IMR-90 (cell line): Measurements from ENCODE around the gene ABCD1. TPM values are rescaled to one million over a fixed set of nuclear protein-coding genes. Genes with fewer than 3 reads are reported as not detected.

ENCODE experiments used
- ATAC-seq: fragments of 200-7000 bp; cut with Tn5 transposase; 2 replicates; pipeline ENCODE4 v1.9.1; 2020; ENCODE audit warnings: low read depth, mild to moderate bottlenecking, moderate library complexity
- BruUV-seq: library from RNA; stranded (reverse); fragments of 400-500 nt; replicated peaks from 2 replicates; lab custom pipeline; 2021; lab: Mats Ljungman, UMichigan
- CTCF ChIA-PET: fragments of 300-600 bp; formaldehyde crosslinking; extraction: SDS; loops from one replicate; lab custom pipeline; 2021; ENCODE audit warnings: antibody characterized with exemption; lab: Yijun Ruan, JAX
- POLR2A ChIA-PET: fragments of 300-600 bp; sonication (Branson Sonifier 250); formaldehyde crosslinking; loops from one replicate; lab custom pipeline; 2022; ENCODE audit warnings: antibody characterized with exemption; ENCODE audit not compliant: unreplicated experiment; lab: Charles Lee
- DNase-seq: peaks from one replicate; pipeline ENCODE4 v3.0.0; 2013
- H2AFZ ChIP-seq: replicated peaks from 2 replicates; pipeline ENCODE3; 2013; ENCODE audit warnings: low read length, mild to moderate bottlenecking; ENCODE audit not compliant: poor library complexity
- H2AK5ac ChIP-seq: 2 replicates; pipeline ENCODE4 v1.6.1; 2013; ENCODE audit warnings: low read depth, low read length, inconsistent platforms
- H2AK9ac ChIP-seq: replicated peaks from 2 replicates; pipeline ENCODE3; 2013; ENCODE audit warnings: mild to moderate bottlenecking, low read depth, low read length, moderate library complexity; ENCODE audit not compliant: poor library complexity
- H2BK120ac ChIP-seq: 2 replicates; pipeline ENCODE4 v1.6.1; 2013; ENCODE audit warnings: low read depth, low read length, inconsistent platforms
- H2BK15ac ChIP-seq: 3 replicates; pipeline ENCODE4 v1.6.1; 2013; ENCODE audit warnings: low read depth, low read length, inconsistent platforms
- H2BK20ac ChIP-seq: 2 replicates; pipeline ENCODE4 v1.6.1; 2013; ENCODE audit warnings: low read depth, mild to moderate bottlenecking, inconsistent platforms, low read length, moderate library complexity
- H2BK5ac ChIP-seq: 2 replicates; pipeline ENCODE4 v1.6.1; 2013; ENCODE audit warnings: mild to moderate bottlenecking, low read depth, low read length, inconsistent platforms; ENCODE audit not compliant: poor library complexity, severe bottlenecking
- H3K14ac ChIP-seq: replicated peaks from 2 replicates; pipeline ENCODE4 v1.6.1; 2013; ENCODE audit warnings: low read depth, low read length, inconsistent platforms
- H3K18ac ChIP-seq: 2 replicates; pipeline ENCODE4 v1.6.1; 2013; ENCODE audit warnings: low read depth, low read length, control low read depth
- H3K23ac ChIP-seq: 2 replicates; pipeline ENCODE4 v1.6.1; 2013; ENCODE audit warnings: low read depth, low read length, inconsistent platforms
- H3K27ac ChIP-seq: 2 replicates; pipeline ENCODE4 v1.5.1; 2013; ENCODE audit warnings: mild to moderate bottlenecking, control low read depth, low read length; ENCODE audit not compliant: insufficient read depth
- H3K27me3 ChIP-seq: 2 replicates; pipeline ENCODE4 v1.6.1; 2013; ENCODE audit warnings: low read length; ENCODE audit not compliant: control insufficient read depth, insufficient read depth
- H3K36me3 ChIP-seq: 2 replicates; pipeline ENCODE4 v1.6.1; 2013; ENCODE audit warnings: low read length, mixed read lengths; ENCODE audit not compliant: control insufficient read depth, insufficient read depth
- H3K4ac ChIP-seq: 2 replicates; pipeline ENCODE4 v1.6.1; 2013; ENCODE audit warnings: low read depth, low read length, inconsistent platforms
- H3K4me1 ChIP-seq: 2 replicates; pipeline ENCODE4 v1.6.1; 2013; ENCODE audit warnings: low read length, mixed read lengths; ENCODE audit not compliant: control insufficient read depth, insufficient read depth
- H3K4me2 ChIP-seq: 2 replicates; pipeline ENCODE4 v1.6.1; 2013; ENCODE audit warnings: low read depth, mild to moderate bottlenecking, control low read depth, low read length, moderate library complexity
- H3K4me3 ChIP-seq: 2 replicates; pipeline ENCODE4 v1.5.1; 2013; ENCODE audit warnings: low read depth, mild to moderate bottlenecking, control low read depth, low read length, moderate library complexity; ENCODE audit not compliant: insufficient read depth
- H3K56ac ChIP-seq: 2 replicates; pipeline ENCODE4 v1.6.1; 2013; ENCODE audit warnings: low read length, inconsistent platforms; ENCODE audit not compliant: insufficient read depth; ENCODE audit errors: extremely low read depth
- H3K79me1 ChIP-seq, 2 experiments: 2 replicates each; pipeline ENCODE4 v1.6.1; 2013; ENCODE audit warnings: low read length in 2 of 2, inconsistent platforms in 1 of 2, low read depth in 1 of 2
- H3K9ac ChIP-seq: 2 replicates; pipeline ENCODE4 v1.6.1; 2013; ENCODE audit warnings: low read depth, low read length, control low read depth
- H3K9me1 ChIP-seq: 2 replicates; pipeline ENCODE4 v1.6.1; 2013; ENCODE audit warnings: low read length, inconsistent platforms; ENCODE audit not compliant: insufficient read depth
- H3K9me3 ChIP-seq: 2 replicates; pipeline ENCODE4 v1.6.1; 2013; ENCODE audit warnings: low read length; ENCODE audit not compliant: control insufficient read depth, insufficient read depth
- H4K20me1 ChIP-seq: 2 replicates; pipeline ENCODE4 v1.6.1; 2013; ENCODE audit warnings: low read length, inconsistent platforms; ENCODE audit not compliant: insufficient read depth
- H4K5ac ChIP-seq: 2 replicates; pipeline ENCODE4 v1.6.1; 2013; ENCODE audit warnings: mild to moderate bottlenecking, low read depth, low read length, control low read depth
- H4K8ac ChIP-seq, 2 experiments: 2 replicates each; pipeline ENCODE4 v1.6.1; 2013; ENCODE audit warnings: low read depth in 2 of 2, low read length in 2 of 2, control low read depth in 1 of 2, inconsistent platforms in 1 of 2
- H4K91ac ChIP-seq: 2 replicates; pipeline ENCODE4 v1.6.1; 2013; ENCODE audit warnings: low read depth, low read length, inconsistent platforms; ENCODE audit not compliant: insufficient read depth
- BHLHE40 ChIP-seq: fragments of 150-350 bp; IDR thresholded peaks from 2 replicates; pipeline ENCODE4 v1.6.1; 2016; ENCODE audit warnings: mild to moderate bottlenecking, low read depth, low read length
- CEBPB ChIP-seq: IDR thresholded peaks from 2 replicates; pipeline ENCODE4 v1.6.1; 2012; ENCODE audit warnings: low read depth, low read length, improper control_type of control experiment
- CHD1 ChIP-seq: IDR thresholded peaks from 2 replicates; pipeline ENCODE4 v1.6.1; 2012; ENCODE audit warnings: low read depth, low read length, improper control_type of control experiment
- CTCF ChIP-seq: conservative IDR thresholded peaks from 2 replicates; pipeline ENCODE4 v1.5.1; 2012; ENCODE audit warnings: mild to moderate bottlenecking, low read depth, low read length, improper control_type of control experiment
- MAFK ChIP-seq: IDR thresholded peaks from 2 replicates; pipeline ENCODE4 v1.6.1; 2012; ENCODE audit warnings: low read depth, low read length, improper control_type of control experiment
- MAZ ChIP-seq: IDR thresholded peaks from 2 replicates; pipeline ENCODE4 v1.6.1; 2012; ENCODE audit warnings: low read depth, mild to moderate bottlenecking, low read length, improper control_type of control experiment, moderate library complexity, borderline replicate concordance
- MXI1 ChIP-seq: IDR thresholded peaks from 2 replicates; pipeline ENCODE4 v1.6.1; 2012; ENCODE audit warnings: low read depth, mild to moderate bottlenecking, low read length, moderate library complexity, borderline replicate concordance
- RAD21 ChIP-seq: IDR thresholded peaks from 2 replicates; pipeline ENCODE4 v1.6.1; 2012; ENCODE audit warnings: low read length, improper control_type of control experiment
- RCOR1 ChIP-seq: IDR thresholded peaks from 2 replicates; pipeline ENCODE4 v1.6.1; 2012; ENCODE audit warnings: mild to moderate bottlenecking, low read length, improper control_type of control experiment; ENCODE audit not compliant: insufficient replicate concordance
- USF2 ChIP-seq: fragments of 150-350 bp; IDR thresholded peaks from 2 replicates; pipeline ENCODE4 v1.6.1; 2017; ENCODE audit warnings: mild to moderate bottlenecking, antibody characterized with exemption, low read length, low read depth
- WGBS, 2 experiments: methylation state at CpG; one replicate each; pipeline versions ENCODE4 v1.1.5 to v1.1.7; 2013; ENCODE audit warnings: missing lambda C conversion rate in 2 of 2; ENCODE audit not compliant: insufficient read length in 1 of 2; ENCODE audit errors: extremely low coverage in 2 of 2; 5-methylcytosine and 5-hydroxymethylcytosine counted together
- dilution Hi-C: fragments of 300-500 bp; cut with HindIII; formaldehyde crosslinking; loops from one replicate; pipeline ENCODE4 v1.14.3; 2018; ENCODE audit warnings: low sequenced_read_pairs; ENCODE audit not compliant: unreplicated experiment
- in situ Hi-C: fragments of 300-500 bp; cut with MboI; formaldehyde crosslinking; loops from 3 replicates; pipeline ENCODE4 v1.14.3; 2019; ENCODE audit warnings: low sequenced_read_pairs, inconsistent platforms, mixed read lengths
- intact Hi-C: fragments of 100-400 bp; cut with micrococcal nuclease; formaldehyde crosslinking; loops from 2 replicates; pipeline ENCODE4 v1.10.0; 2022
- polyA plus RNA-seq, 3 experiments: library from polyadenylated mRNA; depleted of rRNA; stranded (reverse); fragments of >200 nt; gene quantifications; 2 replicates each; pipeline ENCODE4 v1.2.3, GENCODE V29; 2012; ENCODE audit warnings: low replicate concordance in 1 of 3
- total RNA-seq: library from RNA; depleted of rRNA; stranded (reverse); fragments of >200 nt; gene quantifications from 2 replicates; pipeline ENCODE4 v1.2.3, GENCODE V29; 2012

Gene ABCD1
- total and polyA plus RNA-seq, 2 of the 4 experiments (the other 2 are of a cell fraction), result 4.3 to 7.0 TPM

- peaks cover 4 to 41% of the 10 kb centered on the region in 2 experiments for H3K79me1 ChIP-seq
- no peak overlapping the region for H2BK120ac ChIP-seq
- H3K56ac ChIP-seq, result no peak overlapping the region
- H4K5ac ChIP-seq, result peak overlapping the region; percentile 3
- TF ChIP-seq RAD21 (no peak), MAZ (no peak), CHD1 (no peak), MAFK (no peak), MXI1 (no peak), CEBPB (no peak), USF2 (no peak), RCOR1 (no peak), BHLHE40 (no peak), CTCF (no peak)
- H2AK5ac ChIP-seq, result peak overlapping the region; percentile 82
- peak overlapping the region; percentile 75 for H3K4me2 ChIP-seq
- in situ Hi-C loops (no loop called here), intact Hi-C loops (loop anchor here (5.0 kb wide), 1 partner anchor 134 kb away; the partner anchor contains the start of gene ARHGAP4), dilution Hi-C loops (no loop called here)
- peak overlapping the region; percentile 68; the same call in 1 of the 2 replicates for H3K23ac ChIP-seq
- H2AFZ ChIP-seq, result no peak overlapping the region
- H4K91ac ChIP-seq, result peak overlapping the region; percentile 77
- H3K14ac ChIP-seq, result peak overlapping the region; percentile 84
- no peak overlapping the region for H3K18ac ChIP-seq
- peaks cover 18% of the 10 kb centered on the region for H3K36me3 ChIP-seq
- H3K4ac ChIP-seq, result peak overlapping the region; percentile 58
- H2BK20ac ChIP-seq, result no peak overlapping the region
- peak overlapping the region; percentile 43 for H2AK9ac ChIP-seq
- WGBS, 2 experiments, result no CpG with 5 or more reads among the region's 7 CpGs
- H4K20me1 ChIP-seq, result 0 out of 2 replicates have a peak, but pooled peaks cover 6% of the 10 kb centered on the region
- peaks cover 4% of the 10 kb centered on the region; the same call in 1 of the 2 replicates for H3K4me1 ChIP-seq
- H3K9me1 ChIP-seq, result peaks cover 6% of the 10 kb centered on the region; the same call in 1 of the 2 replicates
- H4K8ac ChIP-seq, result peak overlapping the region; percentile 78 to 83; a peak in 3 of 4 replicates
- DNase-seq (no peak), ATAC-seq (no peak)
- no peaks in the 10 kb centered on the region; the same call in 1 of the 2 replicates for H3K9me3 ChIP-seq
- peak overlapping the region; percentile 89 for H3K27ac ChIP-seq
- ChIA-PET CTCF (no interaction called here), POLR2A (interaction anchor here (1.1 kb wide), 1 partner anchor 135 kb away, joined by 3 read pairs; no protein-coding TSS in a partner anchor)
- peak overlapping the region; percentile 95 for H3K9ac ChIP-seq
- H2BK15ac ChIP-seq, result no peak overlapping the region; the same call in 2 of the 3 replicates
- no TSS peak for BruUV-seq
- peak overlapping the region; percentile 94 for H3K4me3 ChIP-seq
- peak overlapping the region; percentile 46 for H2BK5ac ChIP-seq
- H3K27me3 ChIP-seq, result no peaks in the 10 kb centered on the region
Observed at GRCh38 chrX:153793291-153793690, 68.6 kb downstream of the ABCD1 start.
